B cell (primary cell): Measurements from ENCODE around the gene OFD1. TPM values are rescaled to one million over a fixed set of nuclear protein-coding genes. Genes with fewer than 3 reads are reported as not detected.

Experiments
- ATAC-seq: fragments of 200-7000 bp; cut with Tn5 transposase; one replicate; pipeline ENCODE4 v1.10.0; 2021; ENCODE audit warnings: low read depth, mild to moderate bottlenecking, moderate number of reproducible peaks, moderate library complexity
- CTCF ChIA-PET: fragments of 350-600 bp; sonication (Branson Sonifier 250); formaldehyde crosslinking; loops from one replicate; lab custom pipeline; 2021; ENCODE audit warnings: antibody characterized with exemption, inconsistent platforms; lab: Charles Lee
- POLR2A ChIA-PET: fragments of 350-600 bp; sonication (Branson Sonifier 250); formaldehyde crosslinking; loops from one replicate; lab custom pipeline; 2021; ENCODE audit warnings: antibody characterized with exemption; lab: Charles Lee
- DNase-seq: peaks from one replicate; pipeline ENCODE4 v3.0.0; 2013
- H2AFZ ChIP-seq: 2 replicates; pipeline ENCODE4 v1.6.1; 2012; ENCODE audit warnings: mild to moderate bottlenecking, low read depth, low read length; ENCODE audit not compliant: insufficient read depth, poor library complexity, severe bottlenecking
- H3K27ac ChIP-seq, 2 donors: 1 replicate in 1 of 2; 2 replicates in 1 of 2; pipeline ENCODE4 v1.5.1; 2012 to 2013; ENCODE audit warnings: low read length in 2 of 2, mild to moderate bottlenecking in 2 of 2, moderate library complexity in 1 of 2
- H3K27me3 ChIP-seq, 4 experiments: fragments of 200-600 bp in 1 of 4; sonication (generic) in 1 of 4; replicated peaks in 1 of 4; 1 replicate in 2 of 4; 2 replicates in 2 of 4; pipeline versions ENCODE4 v1.6.1 to v1.7.0; 2013 to 2016; ENCODE audit warnings: low read length in 3 of 4, mild to moderate bottlenecking in 2 of 4, mixed read lengths in 1 of 4, moderate library complexity in 1 of 4; ENCODE audit not compliant: insufficient read depth in 4 of 4, control insufficient read depth in 3 of 4; ENCODE audit errors: control extremely low read depth in 1 of 4
- H3K36me3 ChIP-seq, 2 experiments: replicated peaks in 1 of 2; 1 replicate in 1 of 2; 2 replicates in 1 of 2; pipeline versions ENCODE4 v1.6.1 to v1.7.1; 2013; ENCODE audit warnings: low read length in 1 of 2; ENCODE audit not compliant: insufficient read depth in 2 of 2, control insufficient read depth in 1 of 2; ENCODE audit errors: control extremely low read depth in 1 of 2, extremely low read depth in 1 of 2
- H3K4me1 ChIP-seq, 2 donors: fragments of 200-600 bp in 1 of 2; sonication (generic) in 1 of 2; 1 replicate in 1 of 2; 2 replicates in 1 of 2; pipeline versions ENCODE4 v1.5.1 to v1.6.1; 2013 to 2017; ENCODE audit warnings: low read length in 2 of 2; ENCODE audit not compliant: control insufficient read depth in 2 of 2, insufficient read depth in 2 of 2
- H3K4me2 ChIP-seq: replicated peaks from 2 replicates; pipeline ENCODE3; 2012; ENCODE audit warnings: mild to moderate bottlenecking, low read depth, low read length; ENCODE audit not compliant: poor library complexity, severe bottlenecking
- H3K4me3 ChIP-seq, 5 experiments: fragments of 200-600 bp in 1 of 5; sonication (generic) in 1 of 5; 1 replicate in 3 of 5; 2 replicates in 2 of 5; pipeline versions ENCODE4 v1.5.1 to v1.7.0; 2011 to 2016; ENCODE audit warnings: low read length in 4 of 5, mild to moderate bottlenecking in 4 of 5, low read depth in 2 of 5, control low read depth in 1 of 5, moderate library complexity in 1 of 5; ENCODE audit not compliant: insufficient read depth in 1 of 5; ENCODE audit errors: control extremely low read depth in 1 of 5, extremely low read depth in 1 of 5
- H3K79me2 ChIP-seq: fragments of 200-600 bp; sonication (generic); one replicate; pipeline ENCODE4 v1.6.0; 2016; ENCODE audit warnings: low read length; ENCODE audit not compliant: control insufficient read depth, insufficient read depth
- H3K9ac ChIP-seq: fragments of 200-600 bp; sonication (generic); 2 replicates; pipeline ENCODE4 v1.6.1; 2017; ENCODE audit warnings: mild to moderate bottlenecking, low read length, moderate library complexity
- H3K9me3 ChIP-seq, 3 donors: one replicate each; pipeline versions ENCODE4 v1.6.1 to v1.7.1; 2013; ENCODE audit warnings: low read length in 2 of 3; ENCODE audit not compliant: control insufficient read depth in 2 of 3, insufficient read depth in 1 of 3; ENCODE audit errors: control extremely low read depth in 1 of 3
- H4K20me1 ChIP-seq: 2 replicates; pipeline ENCODE4 v1.6.0; 2012; ENCODE audit warnings: mild to moderate bottlenecking, low read length; ENCODE audit not compliant: insufficient read depth, control insufficient read depth, poor library complexity, severe bottlenecking
- H3K27ac Mint-ChIP-seq: one replicate; pipeline ENCODE4 v1.8.0; 2021; ENCODE audit warnings: mixed read lengths
- H3K27me3 Mint-ChIP-seq: one replicate; pipeline ENCODE4 v1.8.0; 2021; ENCODE audit warnings: mixed read lengths
- H3K4me1 Mint-ChIP-seq: one replicate; pipeline ENCODE4 v1.8.0; 2021; ENCODE audit warnings: mixed read lengths
- H3K4me3 Mint-ChIP-seq: one replicate; pipeline ENCODE4 v1.8.0; 2021; ENCODE audit warnings: mixed read lengths
- H3K9me3 Mint-ChIP-seq: one replicate; pipeline ENCODE4 v1.8.0; 2022; ENCODE audit warnings: mixed read lengths; ENCODE audit not compliant: insufficient read depth
- CTCF ChIP-seq: fragments of 200-600 bp; IDR thresholded peaks from one replicate; pipeline ENCODE4 v1.8.0; 2022; ENCODE audit warnings: antibody characterized with exemption, mild to moderate bottlenecking
- EZH2 ChIP-seq: IDR thresholded peaks from 2 replicates; pipeline ENCODE4 v1.6.1; 2012; ENCODE audit warnings: borderline replicate concordance, low read depth, mild to moderate bottlenecking, moderate library complexity, low read length; ENCODE audit not compliant: insufficient read depth, poor library complexity, severe bottlenecking
- WGBS: methylation state at CpG from one replicate; pipeline ENCODE4 v1.1.5; 2013; ENCODE audit warnings: missing lambda C conversion rate; ENCODE audit not compliant: insufficient coverage; 5-methylcytosine and 5-hydroxymethylcytosine counted together
- intact Hi-C: fragments of 100-400 bp; cut with micrococcal nuclease; formaldehyde crosslinking; loops from one replicate; pipeline ENCODE4 v1.10.0; 2022
- polyA plus RNA-seq: library from polyadenylated mRNA; depleted of rRNA; stranded (reverse); fragments of >200 nt; gene quantifications from 2 replicates; pipeline ENCODE4 v1.2.3, GENCODE V29; 2012
- total RNA-seq, 2 donors: library from RNA; stranded (reverse); fragments of 120-200 nt in 1 of 2; gene quantifications; 1 replicate in 1 of 2; 2 replicates in 1 of 2; pipeline versions ENCODE4 v1.2.3 to v1.2.4, GENCODE V29; 2013 to 2022

The OFD1 gene
- total and polyA plus RNA-seq, 2 donors (not counting 1 experiment from before 2014, with no cell fraction given): 40.6 to 84.9 TPM

- DNase-seq (peak; percentile 51), ATAC-seq (no peak)
- Mint-ChIP-seq H3K27ac (peak overlapping the region; percentile 72), H3K4me1 (peaks cover 64% of the 10 kb centered on the region), H3K9me3 (no peaks in the 10 kb centered on the region), H3K27me3 (no peaks in the 10 kb centered on the region), H3K4me3 (peak overlapping the region; percentile 63)
- H3K27me3 ChIP-seq: no peaks in the 10 kb centered on the region
- no peaks in the 10 kb centered on the region for H3K36me3 ChIP-seq
- peaks cover 7% of the 10 kb centered on the region for H4K20me1 ChIP-seq
- no peak overlapping the region for H3K9ac ChIP-seq
- TF ChIP-seq CTCF (no peak), EZH2 (no peak)
- H3K4me3 ChIP-seq: no peak overlapping the region
- no peak overlapping the region for H2AFZ ChIP-seq
- peaks cover 73% of the 10 kb centered on the region for H3K79me2 ChIP-seq
- no CpG with 5 or more reads among the region's 7 CpGs for WGBS
- ChIA-PET POLR2A (interaction anchor here (0.6 to 0.7 kb wide), 2 partner anchors 706 to 1485 kb away, joined by 3 to 5 read pairs; no protein-coding TSS in a partner anchor), CTCF (interaction anchor here (0.7 to 1.3 kb wide), 3 partner anchors 30 to 340 kb away, joined by 3 to 5 read pairs (median 3); no protein-coding TSS in a partner anchor)
- no peaks in the 10 kb centered on the region for H3K9me3 ChIP-seq
- no peak overlapping the region for H3K4me2 ChIP-seq
- peaks cover 61 to 65% of the 10 kb centered on the region in 2 donors for H3K4me1 ChIP-seq
- H3K27ac ChIP-seq: peak overlapping the region in 1 of 2 donors; percentile 22
- intact Hi-C loops: no loop called here
Observed at GRCh38 chrX:13691841-13692371, 42.6 kb upstream of the OFD1 start.

DNA sequence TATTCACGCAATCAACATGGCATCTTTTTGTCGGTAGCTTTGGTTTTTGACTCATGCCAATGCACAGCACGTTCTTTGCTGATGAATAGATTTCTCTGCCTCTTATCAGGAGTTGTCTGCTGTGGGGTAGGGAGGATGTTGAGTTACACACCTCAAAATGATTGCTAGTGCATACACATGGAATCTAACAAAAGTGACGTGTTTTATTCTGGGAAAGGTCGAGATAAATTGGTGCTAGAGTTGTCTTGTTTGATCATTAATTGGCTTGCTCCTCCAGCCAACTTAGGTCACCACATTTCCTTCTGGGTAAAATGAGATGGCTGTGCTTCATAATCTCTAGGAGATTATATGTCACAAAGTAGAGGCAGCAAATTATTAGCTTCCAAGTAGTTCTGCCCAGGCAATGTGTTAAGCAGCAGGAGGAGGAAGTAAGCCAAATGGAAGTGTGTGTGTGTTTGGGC is 41.7 kb upstream of the OFD1 start:
- Histone ChIP-seq H3K27ac (peak overlapping the region in 1 of 2 donors; percentile 3), H3K4me2 (no peak overlapping the region), H3K4me1 (peaks cover 70 to 71% of the 10 kb centered on the region in 2 donors), H3K36me3 (no peaks in the 10 kb centered on the region), H4K20me1 (peaks cover 7% of the 10 kb centered on the region), H3K9me3 (no peaks in the 10 kb centered on the region), H3K4me3 (no peak overlapping the region), H2AFZ (no peak overlapping the region), H3K9ac (no peak overlapping the region), H3K27me3 (no peaks in the 10 kb centered on the region), H3K79me2 (peaks cover 67% of the 10 kb centered on the region)
- Mint-ChIP-seq H3K27me3 (no peaks in the 10 kb centered on the region), H3K4me3 (peak overlapping the region; percentile 53), H3K4me1 (peaks cover 70% of the 10 kb centered on the region), H3K27ac (peak overlapping the region; percentile 78), H3K9me3 (no peaks in the 10 kb centered on the region)
- 100% methylated on average over 1 of the region's 5 CpGs for WGBS
- intact Hi-C loops: no loop called here
- DNase-seq: no peak
- ChIA-PET POLR2A (no interaction called here), CTCF (no interaction called here)
- TF ChIP-seq CTCF (no peak), EZH2 (no peak)
- ATAC-seq: no peak
